Thyroid gland (tissue), 4 donors: ENCODE data around the gene FXYD5. TPM values are rescaled to one million over a fixed set of nuclear protein-coding genes. Genes with fewer than 3 reads are reported as not detected.

ENCODE experiments used
- DNase-seq, 2 donors: peaks; one replicate each; pipeline ENCODE4 v3.0.0-alpha.2; 2019
- H3K27ac ChIP-seq, 3 donors: fragments of 200-600 bp; sonication (generic); 1 replicate in 2 of 3; 2 replicates in 1 of 3; pipeline ENCODE4 v1.5.1; 2016 to 2019; ENCODE audit warnings: mild to moderate bottlenecking in 1 of 3, moderate library complexity in 1 of 3
- H3K27me3 ChIP-seq: fragments of 200-600 bp; sonication (generic); one replicate; pipeline ENCODE4 v1.5.1; 2019
- H3K36me3 ChIP-seq, 2 donors: fragments of 200-600 bp; sonication (generic); one replicate each; pipeline ENCODE4 v1.5.1; 2016 to 2019
- H3K4me1 ChIP-seq, 2 donors: fragments of 200-600 bp; sonication (generic); one replicate each; pipeline ENCODE4 v1.5.1; 2017 to 2019
- H3K4me3 ChIP-seq, 3 donors: fragments of 200-600 bp; sonication (generic); replicated peaks in 1 of 3; 1 replicate in 2 of 3; 2 replicates in 1 of 3; pipeline ENCODE4 v1.5.1; 2016; ENCODE audit warnings: mild to moderate bottlenecking in 1 of 3
- H3K9me3 ChIP-seq: fragments of 200-600 bp; sonication (generic); one replicate; pipeline ENCODE4 v1.5.1; 2017
- POLR2A ChIP-seq, 2 donors: fragments of 450-650 bp; IDR thresholded peaks; one replicate each; pipeline ENCODE4 v1.6.1; 2017; ENCODE audit warnings: antibody characterized with exemption in 2 of 2, mild to moderate bottlenecking in 2 of 2, moderate library complexity in 1 of 2
- WGBS, 2 donors: methylation state at CpG; one replicate each; pipeline ENCODE4 v1.1.5; 2017; 5-methylcytosine and 5-hydroxymethylcytosine counted together
- intact Hi-C: fragments of 100-400 bp; cut with DNase I; formaldehyde crosslinking; loops from one replicate; pipeline ENCODE4 v1.15.1; 2023
- total RNA-seq, 4 donors: library from RNA; depleted of rRNA; stranded (reverse); fragments of >200 nt; gene quantifications; one replicate each; pipeline ENCODE4 v1.2.3, GENCODE V29; 2016
- TF ChIP-seq, protein P1 (sequence below), 6 experiments: fragments of 200-600 bp in 3 of 6; fragments of 450-650 bp in 3 of 6; sonication (generic) in 3 of 6; IDR thresholded peaks; one replicate each; pipeline ENCODE4 v1.5.1; 2016 to 2019; ENCODE audit warnings: antibody characterized with exemption in 6 of 6, mild to moderate bottlenecking in 2 of 6, inconsistent platforms in 1 of 6, moderate library complexity in 1 of 6

The FXYD5 gene
- total RNA-seq, 4 donors from 2014 or later = 9.3 to 52.4 (median 19.6) TPM

DNA sequence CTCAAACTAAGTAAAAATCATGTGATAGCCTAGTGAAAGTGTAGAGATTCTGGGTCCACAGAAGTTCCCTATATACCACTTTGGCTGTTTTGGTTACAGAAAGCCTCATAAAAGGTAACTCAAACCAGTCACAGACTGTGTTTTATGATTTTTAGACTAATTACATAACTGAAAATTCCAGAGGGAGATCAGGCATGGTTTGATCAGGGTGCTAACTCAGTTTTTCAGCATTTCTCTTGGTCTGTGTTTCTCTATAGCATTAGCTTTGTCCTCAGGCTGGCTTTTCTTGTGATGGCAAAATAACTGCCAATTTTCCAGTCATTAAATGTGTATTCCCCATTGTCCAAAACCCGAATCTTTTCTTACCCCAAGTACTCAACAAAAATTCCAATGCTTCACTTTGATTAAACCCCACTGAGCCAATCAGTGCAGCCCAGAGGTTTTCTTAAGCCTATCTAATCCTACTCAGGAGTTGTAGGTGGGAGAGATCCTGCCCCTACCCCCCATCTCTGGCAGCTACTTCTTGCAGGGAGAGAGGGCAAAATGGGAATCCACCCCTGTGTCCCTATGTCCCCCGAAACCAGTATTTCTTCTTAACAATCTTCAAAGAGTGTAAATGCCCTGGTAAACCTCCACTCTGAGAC lies 47.5 kb upstream of the FXYD5 start:
- H3K27me3 ChIP-seq = no peaks in the 10 kb centered on the region
- no peak for DNase-seq
- no peak overlapping the region for H3K4me3 ChIP-seq
- H3K4me1 ChIP-seq = no peaks in the 10 kb centered on the region
- intact Hi-C loops = no loop called here
- H3K27ac ChIP-seq = no peak overlapping the region
- H3K36me3 ChIP-seq = no peaks in the 10 kb centered on the region
- no peaks in the 10 kb centered on the region for H3K9me3 ChIP-seq
- 45 to 90% methylated on average over 1 to 2 of the region's 2 CpGs for WGBS, 2 donors
- TF ChIP-seq POLR2A (IDR thresholded peaks at IDR 0.05) = no peak
- TF ChIP-seq, protein P1, sequence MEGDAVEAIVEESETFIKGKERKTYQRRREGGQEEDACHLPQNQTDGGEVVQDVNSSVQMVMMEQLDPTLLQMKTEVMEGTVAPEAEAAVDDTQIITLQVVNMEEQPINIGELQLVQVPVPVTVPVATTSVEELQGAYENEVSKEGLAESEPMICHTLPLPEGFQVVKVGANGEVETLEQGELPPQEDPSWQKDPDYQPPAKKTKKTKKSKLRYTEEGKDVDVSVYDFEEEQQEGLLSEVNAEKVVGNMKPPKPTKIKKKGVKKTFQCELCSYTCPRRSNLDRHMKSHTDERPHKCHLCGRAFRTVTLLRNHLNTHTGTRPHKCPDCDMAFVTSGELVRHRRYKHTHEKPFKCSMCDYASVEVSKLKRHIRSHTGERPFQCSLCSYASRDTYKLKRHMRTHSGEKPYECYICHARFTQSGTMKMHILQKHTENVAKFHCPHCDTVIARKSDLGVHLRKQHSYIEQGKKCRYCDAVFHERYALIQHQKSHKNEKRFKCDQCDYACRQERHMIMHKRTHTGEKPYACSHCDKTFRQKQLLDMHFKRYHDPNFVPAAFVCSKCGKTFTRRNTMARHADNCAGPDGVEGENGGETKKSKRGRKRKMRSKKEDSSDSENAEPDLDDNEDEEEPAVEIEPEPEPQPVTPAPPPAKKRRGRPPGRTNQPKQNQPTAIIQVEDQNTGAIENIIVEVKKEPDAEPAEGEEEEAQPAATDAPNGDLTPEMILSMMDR (IDR thresholded peaks at IDR 0.05) = no peak

DNA sequence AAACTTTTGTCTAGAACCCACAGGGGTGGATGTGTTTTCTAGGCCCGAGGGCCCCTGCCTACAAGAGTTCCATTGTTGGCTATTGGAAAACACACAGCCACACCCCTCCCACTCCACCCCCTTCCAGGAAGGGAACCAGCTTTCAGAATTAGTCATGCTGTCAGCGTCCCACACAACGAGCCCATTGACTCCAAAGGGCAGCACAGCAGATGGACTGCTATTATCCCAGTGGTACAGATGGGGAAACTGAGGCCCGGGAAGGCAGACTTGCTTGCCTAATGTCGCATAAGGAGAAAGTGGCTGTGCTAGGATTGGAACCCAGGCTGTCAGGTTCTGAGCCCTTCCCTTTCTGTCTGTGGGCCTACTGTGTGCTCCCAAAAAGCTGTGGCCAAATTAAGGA lies 47.0 kb upstream of the FXYD5 start:
- no peak overlapping the region for H3K27ac ChIP-seq

DNA sequence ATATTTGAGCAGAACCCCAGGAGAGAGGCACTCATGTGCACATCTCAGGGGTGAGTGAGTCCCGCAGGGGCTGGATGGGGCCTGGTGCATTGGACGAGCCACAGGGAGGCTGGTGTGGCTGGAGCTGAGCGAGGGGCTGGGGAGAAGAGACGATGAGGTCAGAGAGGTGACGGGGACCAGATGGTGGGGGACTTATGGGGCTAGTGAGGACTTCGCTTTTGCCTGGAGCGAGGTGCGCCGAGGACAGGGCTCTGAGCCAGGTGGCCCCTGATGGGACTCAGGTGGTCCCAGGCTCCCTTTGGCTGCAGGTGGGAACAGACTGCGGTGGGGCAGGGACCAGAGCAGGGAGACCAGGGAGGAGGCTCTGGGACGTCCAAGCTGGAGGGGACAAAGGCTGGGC lies 45.8 kb upstream of the FXYD5 start:
- Histone ChIP-seq H3K4me1 (no peaks in the 10 kb centered on the region), H3K27ac (no peak overlapping the region), H3K9me3 (no peaks in the 10 kb centered on the region), H3K27me3 (no peaks in the 10 kb centered on the region), H3K36me3 (no peaks in the 10 kb centered on the region), H3K4me3 (no peak overlapping the region)
- DNase-seq = no peak
- 82 to 84% methylated on average over 11 of the region's 11 CpGs for WGBS, 2 donors
- intact Hi-C loops = no loop called here
- TF ChIP-seq POLR2A (IDR thresholded peaks at IDR 0.05) = no peak
- TF ChIP-seq, protein P1 (IDR thresholded peaks at IDR 0.05) = no peak

More for the DNA sequence above, 47.0 kb upstream of the FXYD5 start:
- TF ChIP-seq, protein P1 (IDR thresholded peaks at IDR 0.05) = no peak
- no peak for TF ChIP-seq POLR2A (IDR thresholded peaks at IDR 0.05)
- no peak for DNase-seq
- H3K36me3 ChIP-seq = no peaks in the 10 kb centered on the region
- H3K4me1 ChIP-seq = no peaks in the 10 kb centered on the region
- H3K9me3 ChIP-seq = no peaks in the 10 kb centered on the region
- no peak overlapping the region for H3K4me3 ChIP-seq
- intact Hi-C loops = no loop called here
- H3K27me3 ChIP-seq = no peaks in the 10 kb centered on the region
- WGBS, 2 donors = 43 to 45% methylated on average over 4 to 5 of the region's 5 CpGs

DNA sequence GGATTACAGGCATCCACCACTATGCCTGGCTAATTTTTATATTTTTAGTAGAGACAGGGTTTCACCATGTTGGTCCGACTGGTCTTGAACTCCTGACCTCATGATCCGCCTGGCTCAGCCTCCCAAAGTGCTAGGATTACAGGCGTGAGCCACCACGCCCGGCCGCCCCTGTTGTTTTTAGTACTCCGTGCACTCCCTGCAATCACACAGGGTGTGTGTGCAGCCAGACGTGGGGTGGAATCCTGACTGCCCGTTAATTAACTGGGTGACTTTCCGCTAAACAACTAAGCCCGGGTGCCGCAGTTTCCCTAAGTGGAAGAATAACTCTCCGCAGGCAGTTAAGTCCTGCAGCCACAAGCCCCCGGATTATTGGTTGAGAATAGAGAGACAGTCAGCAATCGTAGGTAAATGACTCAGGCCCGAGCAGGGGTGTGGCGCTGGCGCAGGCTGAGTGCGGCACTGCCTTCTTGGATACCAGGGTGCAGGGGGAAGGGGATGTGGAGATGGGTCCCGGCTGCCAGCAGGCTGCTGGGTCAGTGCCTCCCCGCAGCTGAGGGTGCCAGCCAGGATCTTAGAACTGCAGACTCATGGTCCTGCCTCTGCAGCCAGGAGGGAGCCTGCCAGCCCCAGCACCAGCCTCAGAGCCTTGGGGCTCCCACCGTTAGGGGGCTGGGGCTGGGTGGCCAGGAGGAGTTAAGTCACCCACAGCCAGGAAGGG lies 45.0 kb upstream of the FXYD5 start:
- TF ChIP-seq POLR2A (IDR thresholded peaks at IDR 0.05) = no peak
- TF ChIP-seq, protein P1 (IDR thresholded peaks at IDR 0.05) = no peak
- intact Hi-C loops = no loop called here
- Histone ChIP-seq H3K4me3 (no peak overlapping the region), H3K36me3 (no peaks in the 10 kb centered on the region), H3K27me3 (no peaks in the 10 kb centered on the region), H3K27ac (no peak overlapping the region), H3K4me1 (no peaks in the 10 kb centered on the region), H3K9me3 (no peaks in the 10 kb centered on the region)
- no peak for DNase-seq
- WGBS, 2 donors = 68 to 81% methylated on average over 20 to 22 of the region's 22 CpGs

DNA sequence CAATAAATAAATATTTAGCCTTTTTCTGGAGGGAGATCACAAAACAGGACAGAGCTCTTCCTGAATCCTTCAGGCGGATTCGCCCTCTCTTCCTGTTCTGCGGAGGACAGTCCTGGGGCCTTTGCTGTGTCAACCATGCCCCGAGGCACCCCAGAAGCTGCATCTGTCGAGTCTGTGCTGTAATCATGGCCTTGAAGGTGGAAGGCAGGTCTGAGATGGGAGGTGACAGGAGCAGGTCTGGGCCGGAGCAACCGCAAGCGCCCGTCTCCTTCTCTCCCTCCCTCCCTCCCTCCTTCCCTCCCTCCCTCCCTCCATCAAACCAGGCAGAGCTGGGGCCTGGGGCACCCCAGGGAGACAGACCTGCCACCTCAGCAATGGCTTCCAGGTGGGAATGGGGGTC lies 43.6 kb upstream of the FXYD5 start:
- no peaks in the 10 kb centered on the region for H3K9me3 ChIP-seq
- H3K27ac ChIP-seq = no peak overlapping the region
- no peak for DNase-seq
- peaks cover 0 to 5% of the 10 kb centered on the region in 2 donors for H3K4me1 ChIP-seq
- 65 to 70% methylated on average over 9 of the region's 9 CpGs for WGBS, 2 donors
- intact Hi-C loops = no loop called here
- H3K27me3 ChIP-seq = no peaks in the 10 kb centered on the region
- TF ChIP-seq, protein P1 (IDR thresholded peaks at IDR 0.05) = no peak
- TF ChIP-seq POLR2A (IDR thresholded peaks at IDR 0.05) = no peak
- H3K4me3 ChIP-seq = no peak overlapping the region
- H3K36me3 ChIP-seq = no peaks in the 10 kb centered on the region
